CD4-positive, alpha-beta T cell (primary cell): Measurements from ENCODE around the gene CRYBG1. TPM values are rescaled to one million over a fixed set of nuclear protein-coding genes. Genes with fewer than 3 reads are reported as not detected.
A peak's percentile ranks its signal among the peaks of the same experiment; 100 is the strongest.

Source experiments
- ATAC-seq: fragments of 200-7000 bp; cut with Tn5 transposase; one replicate; pipeline ENCODE4 v1.10.0; 2022; ENCODE audit warnings: mild to moderate bottlenecking; ENCODE audit not compliant: poor library complexity
- CTCF ChIA-PET: fragments of 350-600 bp; sonication (Branson Sonifier 250); formaldehyde crosslinking; loops from one replicate; lab custom pipeline; 2021; ENCODE audit warnings: antibody characterized with exemption, inconsistent platforms; lab: Charles Lee
- POLR2A ChIA-PET: fragments of 350-600 bp; sonication (Branson Sonifier 250); formaldehyde crosslinking; loops from one replicate; lab custom pipeline; 2021; ENCODE audit warnings: antibody characterized with exemption, inconsistent platforms; lab: Charles Lee
- DNase-seq, 14 experiments: peaks; one replicate each; pipeline ENCODE4 v3.0.0-alpha.2; 2013 to 2020; ENCODE audit warnings: mixed read lengths in 2 of 14
- H3K27ac ChIP-seq, 2 donors: one replicate each; pipeline versions ENCODE4 v1.5.1 to v1.7.0; 2013; ENCODE audit warnings: low read length in 2 of 2, low read depth in 1 of 2, mild to moderate bottlenecking in 1 of 2
- H3K27me3 ChIP-seq, 2 experiments: 1 replicate in 1 of 2; 2 replicates in 1 of 2; pipeline versions ENCODE4 v1.6.1 to v1.7.0; 2013; ENCODE audit warnings: low read length in 2 of 2, control low read depth in 1 of 2, mild to moderate bottlenecking in 1 of 2, moderate library complexity in 1 of 2; ENCODE audit not compliant: insufficient read depth in 2 of 2, control insufficient read depth in 1 of 2
- H3K36me3 ChIP-seq: one replicate; pipeline ENCODE4 v1.6.1; 2013; ENCODE audit warnings: low read length, control low read depth; ENCODE audit not compliant: insufficient read depth
- H3K4me1 ChIP-seq: one replicate; pipeline ENCODE4 v1.6.1; 2013; ENCODE audit warnings: low read length, control low read depth; ENCODE audit not compliant: insufficient read depth
- H3K4me3 ChIP-seq: one replicate; pipeline ENCODE4 v1.5.1; 2013; ENCODE audit warnings: mild to moderate bottlenecking, low read length, moderate library complexity
- H3K9me3 ChIP-seq, 2 experiments: 1 replicate in 1 of 2; 2 replicates in 1 of 2; pipeline versions ENCODE4 v1.6.1 to v1.7.0; 2013; ENCODE audit warnings: low read length in 2 of 2, mild to moderate bottlenecking in 2 of 2, control low read depth in 1 of 2, moderate library complexity in 1 of 2; ENCODE audit not compliant: control insufficient read depth in 1 of 2, insufficient read depth in 1 of 2
- H3K27ac Mint-ChIP-seq: one replicate; pipeline ENCODE4 v1.8.0; 2020; ENCODE audit warnings: mixed read lengths
- H3K27me3 Mint-ChIP-seq: one replicate; pipeline ENCODE4 v1.8.0; 2021; ENCODE audit warnings: mixed read lengths
- H3K36me3 Mint-ChIP-seq: one replicate; pipeline ENCODE4 v1.8.0; 2021; ENCODE audit warnings: low read depth, mixed read lengths
- H3K4me1 Mint-ChIP-seq: one replicate; pipeline ENCODE4 v1.8.0; 2021; ENCODE audit warnings: low read depth, mixed read lengths
- H3K4me3 Mint-ChIP-seq: one replicate; pipeline ENCODE4 v1.8.0; 2020; ENCODE audit warnings: mild to moderate bottlenecking, mixed read lengths
- H3K9me3 Mint-ChIP-seq: one replicate; pipeline ENCODE4 v1.8.0; 2020; ENCODE audit warnings: mixed read lengths
- CTCF ChIP-seq: fragments of 200-600 bp; IDR thresholded peaks from one replicate; pipeline ENCODE4 v1.8.0; 2022; ENCODE audit warnings: antibody characterized with exemption, mild to moderate bottlenecking
- intact Hi-C, 2 experiments: fragments of 100-400 bp; cut with DNase I in 1 of 2; cut with micrococcal nuclease in 1 of 2; formaldehyde crosslinking; loops; one replicate each; pipeline versions ENCODE4 v1.15.1 to v1.9.0; 2023 to 2025; cut with DNase I, micrococcal nuclease
- total RNA-seq, 174 experiments: library from RNA in 2 of 174; stranded (reverse) in 2 of 174; gene quantifications; one replicate each; pipeline ENCODE4 v1.2.3 and lab custom pipeline; 2021 to 2026

The CRYBG1 gene
- total RNA-seq, 2 experiments from 2014 or later: 58.5 to 59.4 TPM

- intact Hi-C loops: no loop called here
- Mint-ChIP-seq H3K4me1 (peaks cover 5% of the 10 kb centered on the region), H3K9me3 (no peaks in the 10 kb centered on the region), H3K27me3 (peaks cover 7% of the 10 kb centered on the region), H3K27ac (no peak overlapping the region), H3K36me3 (no peaks in the 10 kb centered on the region), H3K4me3 (no peak overlapping the region)
- no peak for TF ChIP-seq CTCF
- ChIA-PET POLR2A (no interaction called here), CTCF (interaction anchor here (1.4 kb wide), 1 partner anchor 69 kb away, joined by 5 read pairs; no protein-coding TSS in a partner anchor)
- no peak for ATAC-seq
- no peak overlapping the region for H3K4me3 ChIP-seq
- no peaks in the 10 kb centered on the region for H3K9me3 ChIP-seq
- no peaks in the 10 kb centered on the region for H3K36me3 ChIP-seq
- no peaks in the 10 kb centered on the region for H3K27me3 ChIP-seq
- no peaks in the 10 kb centered on the region for H3K4me1 ChIP-seq
- no peak for DNase-seq
- no peak overlapping the region for H3K27ac ChIP-seq
Measured at GRCh38 chr6:106496823-106497222, 136.3 kb downstream of the CRYBG1 start.

GRCh38 chr6:106501960-106502371 is 141.4 kb downstream of the CRYBG1 start:
- Mint-ChIP-seq H3K27me3 (no peaks in the 10 kb centered on the region), H3K36me3 (no peaks in the 10 kb centered on the region), H3K4me3 (no peak overlapping the region), H3K4me1 (no peaks in the 10 kb centered on the region), H3K27ac (no peak overlapping the region), H3K9me3 (no peaks in the 10 kb centered on the region)
- H3K4me3 ChIP-seq: no peak overlapping the region
- intact Hi-C loops: no loop called here
- ChIA-PET CTCF (no interaction called here), POLR2A (no interaction called here)
- H3K27me3 ChIP-seq: no peaks in the 10 kb centered on the region
- no peaks in the 10 kb centered on the region for H3K9me3 ChIP-seq
- no peaks in the 10 kb centered on the region for H3K4me1 ChIP-seq
- DNase-seq: peak in 1 of 14 experiments; percentile 37
- H3K27ac ChIP-seq: no peak overlapping the region
- no peak for ATAC-seq
- TF ChIP-seq CTCF: no peak
- H3K36me3 ChIP-seq: no peaks in the 10 kb centered on the region

- H3K27me3 Mint-ChIP-seq: no peaks in the 10 kb centered on the region
- H3K4me1 Mint-ChIP-seq: no peaks in the 10 kb centered on the region
- Histone ChIP-seq H3K4me3 (no peak overlapping the region), H3K4me1 (no peaks in the 10 kb centered on the region), H3K27me3 (no peaks in the 10 kb centered on the region), H3K36me3 (no peaks in the 10 kb centered on the region), H3K9me3 (no peaks in the 10 kb centered on the region), H3K27ac (no peak overlapping the region)
- H3K27ac Mint-ChIP-seq: no peak overlapping the region
- intact Hi-C loops: no loop called here
- H3K9me3 Mint-ChIP-seq: no peaks in the 10 kb centered on the region
- CTCF ChIA-PET: no interaction called here
- no peaks in the 10 kb centered on the region for H3K36me3 Mint-ChIP-seq
- TF ChIP-seq CTCF: no peak
- peak in 2 of 14 experiments; percentile 31 to 32 for DNase-seq
- no peak overlapping the region for H3K4me3 Mint-ChIP-seq
- POLR2A ChIA-PET: no interaction called here
- no peak for ATAC-seq
Measured at GRCh38 chr6:106502559-106502958, 142.0 kb downstream of the CRYBG1 start.
